Stomach smooth muscle (tissue), 2 donors: ENCODE data around the gene AHNAK2.

Experiments used
- H3K27ac ChIP-seq: one replicate; pipeline ENCODE4 v1.7.0; 2013; ENCODE audit warnings: mild to moderate bottlenecking, low read length, inconsistent platforms
- H3K27me3 ChIP-seq, 2 donors: one replicate each; pipeline ENCODE4 v1.7.0; 2013; ENCODE audit warnings: low read length in 2 of 2; ENCODE audit not compliant: insufficient read depth in 2 of 2, control insufficient read depth in 1 of 2
- H3K36me3 ChIP-seq, 2 donors: one replicate each; pipeline ENCODE4 v1.7.0; 2013; ENCODE audit warnings: low read length in 2 of 2; ENCODE audit not compliant: control insufficient read depth in 2 of 2, insufficient read depth in 2 of 2
- H3K4me1 ChIP-seq: one replicate; pipeline ENCODE4 v1.7.0; 2013; ENCODE audit warnings: low read length; ENCODE audit not compliant: control insufficient read depth, insufficient read depth
- H3K4me3 ChIP-seq, 2 donors: one replicate each; pipeline ENCODE4 v1.7.0; 2013; ENCODE audit warnings: low read length in 2 of 2
- H3K9ac ChIP-seq, 2 donors: one replicate each; pipeline ENCODE4 v1.7.0; 2013; ENCODE audit warnings: low read length in 2 of 2, mild to moderate bottlenecking in 1 of 2
- H3K9me3 ChIP-seq, 2 donors: one replicate each; pipeline ENCODE4 v1.7.0; 2013; ENCODE audit warnings: low read length in 2 of 2; ENCODE audit not compliant: control insufficient read depth in 2 of 2
- donor health status: healthy.
- donor health status: Pancreatic carcinoma.

Gene AHNAK2

GRCh38 chr14:105020815-105021655, 42.9 kb upstream of the AHNAK2 start, which contains the start of gene CDCA4:
TSS of gene CDCA4 (minus strand) at chr14:105021083. CDS start at chr14:105011929, 9,154 bp downstream.
- peak within 1 kb of the TSS; percentile 82 to 95 for H3K4me3 ChIP-seq
- peaks cover 25% of the 10 kb centered on the region for H3K4me1 ChIP-seq
- no peaks in the 10 kb centered on the region for H3K9me3 ChIP-seq
- peak within 1 kb of the TSS; percentile 83 to 95 for H3K9ac ChIP-seq
- no peaks in the 10 kb centered on the region for H3K27me3 ChIP-seq
- H3K27ac ChIP-seq, result peak within 1 kb of the TSS; percentile 62
- H3K36me3 ChIP-seq, result peaks cover 0 to 2% of the 10 kb centered on the region in 2 donors

- Histone ChIP-seq H3K27me3 (no peaks in the 10 kb centered on the region), H3K36me3 (peaks cover 0 to 2% of the 10 kb centered on the region in 2 donors), H3K4me3 (peak overlapping the region; percentile 67 to 78), H3K4me1 (peaks cover 25% of the 10 kb centered on the region), H3K27ac (no peak overlapping the region), H3K9me3 (no peaks in the 10 kb centered on the region), H3K9ac (peak overlapping the region; percentile 55 to 58)
Measured at GRCh38 chr14:105019861-105020814, 42.0 kb upstream of the AHNAK2 start.

GRCh38 chr14:105018414-105018813, 40.2 kb upstream of the AHNAK2 start:
- peaks cover 29% of the 10 kb centered on the region for H3K4me1 ChIP-seq
- H3K36me3 ChIP-seq, result peaks cover 0 to 2% of the 10 kb centered on the region in 2 donors
- no peak overlapping the region for H3K27ac ChIP-seq
- H3K9ac ChIP-seq, result no peak overlapping the region
- H3K9me3 ChIP-seq, result no peaks in the 10 kb centered on the region
- no peaks in the 10 kb centered on the region for H3K27me3 ChIP-seq
- no peak overlapping the region for H3K4me3 ChIP-seq

GRCh38 chr14:105015905-105016304, 37.7 kb upstream of the AHNAK2 start:
- H3K9me3 ChIP-seq, result no peaks in the 10 kb centered on the region
- no peaks in the 10 kb centered on the region for H3K27me3 ChIP-seq
- no peak overlapping the region for H3K4me3 ChIP-seq
- H3K4me1 ChIP-seq, result peaks cover 43% of the 10 kb centered on the region
- no peak overlapping the region for H3K27ac ChIP-seq
- H3K9ac ChIP-seq, result no peak overlapping the region
- H3K36me3 ChIP-seq, result peaks cover 0 to 3% of the 10 kb centered on the region in 2 donors

GRCh38 chr14:105015242-105015641, 37.1 kb upstream of the AHNAK2 start:
- Histone ChIP-seq H3K4me3 (no peak overlapping the region), H3K4me1 (peaks cover 47% of the 10 kb centered on the region), H3K9ac (no peak overlapping the region), H3K36me3 (peaks cover 0 to 5% of the 10 kb centered on the region in 2 donors), H3K27ac (no peak overlapping the region), H3K9me3 (no peaks in the 10 kb centered on the region), H3K27me3 (no peaks in the 10 kb centered on the region)

GRCh38 chr14:105014631-105015030, 36.5 kb upstream of the AHNAK2 start:
- no peak overlapping the region for H3K27ac ChIP-seq
- H3K36me3 ChIP-seq, result peaks cover 0 to 5% of the 10 kb centered on the region in 2 donors
- peaks cover 43% of the 10 kb centered on the region for H3K4me1 ChIP-seq
- H3K9ac ChIP-seq, result no peak overlapping the region
- H3K4me3 ChIP-seq, result no peak overlapping the region
- no peaks in the 10 kb centered on the region for H3K27me3 ChIP-seq
- H3K9me3 ChIP-seq, result no peaks in the 10 kb centered on the region

GRCh38 chr14:105014032-105014431, 35.9 kb upstream of the AHNAK2 start:
- peaks cover 0 to 4% of the 10 kb centered on the region in 2 donors for H3K36me3 ChIP-seq
- no peak overlapping the region for H3K4me3 ChIP-seq
- no peak overlapping the region for H3K27ac ChIP-seq
- H3K27me3 ChIP-seq, result no peaks in the 10 kb centered on the region
- peaks cover 39% of the 10 kb centered on the region for H3K4me1 ChIP-seq
- no peak overlapping the region for H3K9ac ChIP-seq
- H3K9me3 ChIP-seq, result no peaks in the 10 kb centered on the region

GRCh38 chr14:105013150-105013785, 35.1 kb upstream of the AHNAK2 start:
- Histone ChIP-seq H3K27me3 (no peaks in the 10 kb centered on the region), H3K36me3 (peaks cover 0 to 3% of the 10 kb centered on the region in 2 donors), H3K9ac (no peak overlapping the region), H3K27ac (no peak overlapping the region), H3K9me3 (no peaks in the 10 kb centered on the region), H3K4me3 (peak overlapping the region in 1 of 2 donors; percentile 40), H3K4me1 (peaks cover 37% of the 10 kb centered on the region)

GRCh38 chr14:105012171-105012985, 34.2 kb upstream of the AHNAK2 start:
- peaks cover 37% of the 10 kb centered on the region for H3K4me1 ChIP-seq
- H3K36me3 ChIP-seq, result peaks cover 3% of the 10 kb centered on the region in 2 donors
- no peaks in the 10 kb centered on the region for H3K9me3 ChIP-seq
- H3K9ac ChIP-seq, result no peak overlapping the region
- H3K4me3 ChIP-seq, result peak overlapping the region; percentile 29 to 44
- peak overlapping the region; percentile 75 for H3K27ac ChIP-seq
- no peaks in the 10 kb centered on the region for H3K27me3 ChIP-seq
